PC-3 (cell line): ENCODE results near the gene NAA10. TPM values are rescaled to one million over a fixed set of nuclear protein-coding genes. Genes with fewer than 3 reads are reported as not detected.

ENCODE experiments used
- ATAC-seq: fragments of 200-7000 bp; cut with Tn5 transposase; 2 replicates; pipeline ENCODE4 v1.9.1; 2020; ENCODE audit warnings: mild to moderate bottlenecking, moderate library complexity
- BruUV-seq: library from RNA; stranded (reverse); fragments of 400-500 nt; replicated peaks from 2 replicates; lab custom pipeline; 2021; lab: Mats Ljungman, UMichigan
- CTCF ChIA-PET: fragments of 300-600 bp; sonication (Branson Sonifier 250); formaldehyde crosslinking; loops from one replicate; lab custom pipeline; 2022; ENCODE audit warnings: antibody characterized with exemption; lab: Charles Lee
- POLR2A ChIA-PET: fragments of 300-600 bp; sonication (Branson Sonifier 250); formaldehyde crosslinking; loops from one replicate; lab custom pipeline; 2022; ENCODE audit warnings: antibody characterized with exemption; ENCODE audit not compliant: unreplicated experiment; lab: Charles Lee
- DNase-seq: peaks from one replicate; pipeline ENCODE4 v3.0.0-alpha.2; 2015
- H2AFZ ChIP-seq: fragments of 300-600 bp; sonication (generic); 2 replicates; pipeline ENCODE4 v1.6.0; 2016; ENCODE audit warnings: antibody characterized with exemption, low read length
- H3F3A ChIP-seq: fragments of 300-600 bp; sonication (generic); one replicate; pipeline ENCODE4 v1.6.0; 2017; ENCODE audit warnings: antibody characterized with exemption, low read length, control low read depth, mild to moderate bottlenecking; ENCODE audit not compliant: unreplicated experiment
- H3K27ac ChIP-seq: fragments of 300-600 bp; sonication (generic); 2 replicates; pipeline ENCODE4 v1.5.1; 2016; ENCODE audit warnings: mild to moderate bottlenecking, low read length
- H3K27me3 ChIP-seq: fragments of 300-600 bp; sonication (generic); 2 replicates; pipeline ENCODE4 v1.6.1; 2016; ENCODE audit warnings: low read length, mixed read lengths
- H3K36me3 ChIP-seq: fragments of 300-600 bp; sonication (generic); 2 replicates; pipeline ENCODE4 v1.6.1; 2016; ENCODE audit warnings: low read depth, mixed run types, low read length, mixed read lengths
- H3K4me1 ChIP-seq: fragments of 300-600 bp; sonication (generic); 2 replicates; pipeline ENCODE4 v1.5.1; 2016; ENCODE audit warnings: low read length; ENCODE audit not compliant: insufficient read depth
- H3K4me2 ChIP-seq: fragments of 300-600 bp; sonication (generic); 2 replicates; pipeline ENCODE4 v1.6.0; 2016; ENCODE audit warnings: low read length
- H3K4me3 ChIP-seq: fragments of 300-600 bp; sonication (generic); 2 replicates; pipeline ENCODE4 v1.5.1; 2016; ENCODE audit warnings: mild to moderate bottlenecking, low read length, mixed read lengths
- H3K79me2 ChIP-seq: fragments of 300-600 bp; sonication (generic); 2 replicates; pipeline ENCODE4 v1.6.1; 2017; ENCODE audit warnings: low read length, mixed read lengths
- H3K9ac ChIP-seq: fragments of 300-600 bp; sonication (generic); 2 replicates; pipeline ENCODE4 v1.6.0; 2016; ENCODE audit warnings: mild to moderate bottlenecking, low read length
- H3K9me2 ChIP-seq: fragments of 300-600 bp; sonication (generic); replicated peaks from 2 replicates; pipeline ENCODE4 v1.6.1; 2016; ENCODE audit warnings: mixed run types, low read length, mixed read lengths
- H3K9me3 ChIP-seq: fragments of 300-600 bp; sonication (generic); 2 replicates; pipeline ENCODE4 v1.6.1; 2016; ENCODE audit warnings: low read length, mixed read lengths
- H4K20me1 ChIP-seq: fragments of 300-600 bp; sonication (generic); 2 replicates; pipeline ENCODE4 v1.6.1; 2016; ENCODE audit warnings: low read length, mixed read lengths
- EZH2 ChIP-seq: fragments of 300-600 bp; sonication (generic); IDR thresholded peaks from one replicate; pipeline ENCODE4 v1.6.1; 2017; ENCODE audit warnings: antibody characterized with exemption, mild to moderate bottlenecking, low read length; ENCODE audit not compliant: unreplicated experiment
- EZH2phosphoT487 ChIP-seq: fragments of 300-600 bp; sonication (generic); IDR thresholded peaks from 2 replicates; pipeline ENCODE4 v1.6.1; 2018; ENCODE audit warnings: mild to moderate bottlenecking, antibody characterized with exemption, low read length, borderline replicate concordance
- intact Hi-C: fragments of 100-400 bp; cut with micrococcal nuclease; formaldehyde crosslinking; loops from 2 replicates; pipeline ENCODE4 v1.9.0; 2023
- total RNA-seq: library from RNA; depleted of rRNA; stranded (reverse); fragments of >200 nt; gene quantifications from 2 replicates; pipeline ENCODE4 v1.2.3, GENCODE V29; 2014
- TF ChIP-seq, protein P1 (sequence below): fragments of 300-600 bp; sonication (generic); conservative IDR thresholded peaks from 2 replicates; pipeline ENCODE4 v1.5.1; 2017; ENCODE audit warnings: antibody characterized with exemption, low read depth, mild to moderate bottlenecking, low read length

NAA10 gene
- total RNA-seq, 1 experiment from 2014 or later, result 172 TPM

DNA sequence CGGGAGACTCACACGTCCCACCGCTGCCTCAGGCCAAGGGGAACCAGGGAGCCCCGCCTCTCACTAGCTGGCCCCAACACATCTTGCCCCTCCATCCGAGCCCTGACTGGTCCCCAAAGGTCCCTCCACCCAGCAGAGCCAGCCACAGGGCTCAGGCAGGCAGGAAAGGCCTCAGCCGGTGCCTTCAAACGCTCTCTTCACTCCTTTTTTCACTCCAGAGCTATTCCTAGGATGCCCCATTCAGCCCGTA lies 7.2 kb downstream of the NAA10 start:
- no peak; the same call in 1 of the 2 replicates for ATAC-seq
- H3K27ac ChIP-seq, result peak overlapping the region; percentile 70
- no peaks in the 10 kb centered on the region for H3F3A ChIP-seq
- no peaks in the 10 kb centered on the region for H3K9me2 ChIP-seq
- peak overlapping the region; percentile 70 for H3K4me3 ChIP-seq
- peak overlapping the region; percentile 92 for H3K9ac ChIP-seq
- peak overlapping the region; percentile 88 for H3K4me2 ChIP-seq
- TF ChIP-seq EZH2 (no peak), EZH2phosphoT487 (no peak)
- TF ChIP-seq, protein P1, sequence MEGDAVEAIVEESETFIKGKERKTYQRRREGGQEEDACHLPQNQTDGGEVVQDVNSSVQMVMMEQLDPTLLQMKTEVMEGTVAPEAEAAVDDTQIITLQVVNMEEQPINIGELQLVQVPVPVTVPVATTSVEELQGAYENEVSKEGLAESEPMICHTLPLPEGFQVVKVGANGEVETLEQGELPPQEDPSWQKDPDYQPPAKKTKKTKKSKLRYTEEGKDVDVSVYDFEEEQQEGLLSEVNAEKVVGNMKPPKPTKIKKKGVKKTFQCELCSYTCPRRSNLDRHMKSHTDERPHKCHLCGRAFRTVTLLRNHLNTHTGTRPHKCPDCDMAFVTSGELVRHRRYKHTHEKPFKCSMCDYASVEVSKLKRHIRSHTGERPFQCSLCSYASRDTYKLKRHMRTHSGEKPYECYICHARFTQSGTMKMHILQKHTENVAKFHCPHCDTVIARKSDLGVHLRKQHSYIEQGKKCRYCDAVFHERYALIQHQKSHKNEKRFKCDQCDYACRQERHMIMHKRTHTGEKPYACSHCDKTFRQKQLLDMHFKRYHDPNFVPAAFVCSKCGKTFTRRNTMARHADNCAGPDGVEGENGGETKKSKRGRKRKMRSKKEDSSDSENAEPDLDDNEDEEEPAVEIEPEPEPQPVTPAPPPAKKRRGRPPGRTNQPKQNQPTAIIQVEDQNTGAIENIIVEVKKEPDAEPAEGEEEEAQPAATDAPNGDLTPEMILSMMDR, result no peak
- H2AFZ ChIP-seq, result no peak overlapping the region; the same call in 1 of the 2 replicates
- peaks cover 21% of the 10 kb centered on the region for H3K4me1 ChIP-seq
- H3K27me3 ChIP-seq, result no peaks in the 10 kb centered on the region
- ChIA-PET POLR2A (interaction anchor here (0.6 kb wide), 1 partner anchor 15 kb away, joined by 3 read pairs; no protein-coding TSS in a partner anchor), CTCF (interaction anchor here (2.0 kb wide), 1 partner anchor 20 kb away, joined by 15 read pairs; no protein-coding TSS in a partner anchor)
- no peaks in the 10 kb centered on the region for H3K9me3 ChIP-seq
- intact Hi-C loops, result loop anchor here (5.0 kb wide), 1 partner anchor 165 kb away; the partner anchor contains the start of gene PLXNB3
- peaks cover 11% of the 10 kb centered on the region for H3K36me3 ChIP-seq
- H3K79me2 ChIP-seq, result peaks cover 11% of the 10 kb centered on the region
- H4K20me1 ChIP-seq, result no peaks in the 10 kb centered on the region
- DNase-seq, result no peak
- BruUV-seq, result TSS peak; percentile 73

DNA sequence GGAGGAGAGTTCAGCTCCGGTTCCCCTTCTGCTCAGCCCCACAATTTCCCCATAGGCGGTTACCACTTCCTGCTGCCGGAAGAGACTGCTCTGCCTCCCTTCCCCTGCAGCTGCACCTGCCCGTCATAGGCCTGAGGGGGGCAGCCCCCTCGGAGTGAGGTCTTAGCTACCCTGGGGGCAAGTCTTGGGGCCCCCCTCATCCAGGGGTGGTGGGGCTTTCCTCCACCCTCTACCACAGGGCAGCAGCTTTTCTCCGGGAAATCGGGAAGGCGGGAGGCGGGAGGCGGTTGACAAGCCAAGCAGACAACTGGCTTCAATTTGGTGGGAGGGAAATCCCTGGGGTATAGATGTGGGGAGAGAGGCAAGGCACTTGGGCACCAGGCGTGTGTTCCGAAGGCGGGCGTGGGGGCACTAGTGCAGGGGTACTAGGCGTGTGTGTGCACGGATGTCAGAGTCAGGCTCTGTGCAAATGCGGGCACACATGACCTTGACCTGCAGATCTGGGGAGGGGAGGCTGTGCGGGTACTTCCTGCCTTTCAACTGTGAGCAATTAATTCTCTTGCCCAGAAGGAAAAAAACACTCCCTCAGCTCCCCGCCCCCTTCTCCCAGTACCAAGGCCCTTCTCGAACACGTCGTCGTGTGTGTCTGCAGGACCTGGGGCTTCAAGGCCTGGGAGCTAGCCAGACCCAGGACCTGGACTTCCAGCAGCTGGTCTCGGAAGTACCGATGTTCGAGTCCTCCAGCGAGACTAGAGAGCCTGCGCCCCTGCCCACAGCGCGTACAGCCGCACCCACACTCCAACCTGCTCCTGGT lies 7.8 kb downstream of the NAA10 start:
- peak overlapping the region; percentile 88 for H3K4me2 ChIP-seq
- H3K79me2 ChIP-seq, result peaks cover 6% of the 10 kb centered on the region
- no peaks in the 10 kb centered on the region for H4K20me1 ChIP-seq
- H2AFZ ChIP-seq, result no peak overlapping the region; the same call in 1 of the 2 replicates
- H3K27me3 ChIP-seq, result no peaks in the 10 kb centered on the region
- H3K36me3 ChIP-seq, result peaks cover 6% of the 10 kb centered on the region; the same call in 1 of the 2 replicates
- peaks cover 21% of the 10 kb centered on the region for H3K4me1 ChIP-seq
- ChIA-PET POLR2A (interaction anchor here (0.6 kb wide), 1 partner anchor 15 kb away, joined by 3 read pairs; no protein-coding TSS in a partner anchor), CTCF (interaction anchor here (2.0 kb wide), 1 partner anchor 20 kb away, joined by 15 read pairs; no protein-coding TSS in a partner anchor)
- intact Hi-C loops, result loop anchor here (5.0 kb wide), 1 partner anchor 165 kb away; the partner anchor contains the start of gene PLXNB3
- peak; percentile 6; the same call in 1 of the 2 replicates for ATAC-seq
- H3K9me3 ChIP-seq, result no peaks in the 10 kb centered on the region
- H3K9ac ChIP-seq, result peak overlapping the region; percentile 92
- no peaks in the 10 kb centered on the region for H3F3A ChIP-seq
- H3K4me3 ChIP-seq, result peak overlapping the region; percentile 70
- H3K9me2 ChIP-seq, result no peaks in the 10 kb centered on the region
- DNase-seq, result peak; percentile 31
- TF ChIP-seq EZH2 (no peak), EZH2phosphoT487 (no peak)
- TF ChIP-seq, protein P1, result no peak
- H3K27ac ChIP-seq, result peak overlapping the region; percentile 70
- BruUV-seq, result TSS peak; percentile 55
